Stimulated activated CD4-positive, alpha-beta T cell treated with anti-CD3 and anti-CD28 coated beads, TNF-alpha, amount 100 ng/mL, for 48 hours (primary cell): ENCODE measurements around the gene MARCHF9.
"Not testable (repeated sequence)": the region's sequence is repeated elsewhere in the genome, so short reads cannot be mapped to it uniquely, and the experiment has no call there.

Source experiments
- DNase-seq, 3 donors: peaks; one replicate each; pipeline ENCODE4 v3.0.0-alpha.2; 2020; ENCODE audit warnings: low read depth in 3 of 3

MARCHF9 gene

GRCh38 chr12:57754411-57755193, at the start of gene MARCHF9:
TSS of gene MARCHF9 (plus strand) at chr12:57755103. CDS start at chr12:57755529, 426 bp downstream.
- DNase-seq, result peak; percentile 65 to 89 (median 76)

GRCh38 chr12:57707250-57707649, 47.7 kb upstream of the MARCHF9 start:
- DNase-seq, result no peak

- DNase-seq, result no peak
These were observed 46.6 kb upstream of the MARCHF9 start for GRCh38 chr12:57708296-57708695.

- DNase-seq, result no peak
These were observed 42.2 kb upstream of the MARCHF9 start for GRCh38 chr12:57712701-57713100.

- no peak for DNase-seq
These were observed 41.7 kb upstream of the MARCHF9 start for GRCh38 chr12:57713209-57713608.

GRCh38 chr12:57715036-57715748, 39.7 kb upstream of the MARCHF9 start:
- DNase-seq, result not testable (repeated sequence)

- no peak for DNase-seq
These were observed 39.1 kb upstream of the MARCHF9 start for GRCh38 chr12:57715786-57716185.

- DNase-seq, result no peak
These were observed 38.6 kb upstream of the MARCHF9 start for GRCh38 chr12:57716305-57716704.

- DNase-seq, result no peak
These were observed 37.8 kb upstream of the MARCHF9 start for GRCh38 chr12:57717131-57717530.

- DNase-seq, result no peak
These were observed 36.9 kb upstream of the MARCHF9 start for GRCh38 chr12:57717846-57718640.

- DNase-seq, result no peak
These were observed 36.0 kb upstream of the MARCHF9 start for GRCh38 chr12:57718641-57719528.

GRCh38 chr12:57719777-57720605, 34.9 kb upstream of the MARCHF9 start:
- DNase-seq, result no peak

GRCh38 chr12:57720606-57721595, 34.0 kb upstream of the MARCHF9 start:
- DNase-seq, result no peak

GRCh38 chr12:57721846-57722608, 32.9 kb upstream of the MARCHF9 start:
- DNase-seq, result not testable (repeated sequence)

- DNase-seq, result no peak
These were observed 31.9 kb upstream of the MARCHF9 start for GRCh38 chr12:57722716-57723629.

GRCh38 chr12:57723630-57723962, 31.3 kb upstream of the MARCHF9 start:
- no peak for DNase-seq
